Tibial artery (tissue), 4 donors: Measurements from ENCODE around the gene ST8SIA6.

Source experiments
- DNase-seq, 2 donors: peaks; one replicate each; pipeline ENCODE4 v3.0.0-alpha.2; 2019
- H3K27ac ChIP-seq, 2 donors: fragments of 200-600 bp; sonication (generic) in 1 of 2; 1 replicate in 1 of 2; 2 replicates in 1 of 2; pipeline ENCODE4 v1.5.1; 2018 to 2019; ENCODE audit warnings: mild to moderate bottlenecking in 1 of 2
- H3K27me3 ChIP-seq, 2 donors: fragments of 200-600 bp; sonication (generic) in 1 of 2; one replicate each; pipeline versions ENCODE4 v1.5.1 to v1.6.0; 2016 to 2019
- H3K36me3 ChIP-seq, 3 donors: fragments of 200-600 bp; sonication (generic) in 2 of 3; one replicate each; pipeline ENCODE4 v1.5.1; 2016 to 2019; ENCODE audit warnings: mild to moderate bottlenecking in 2 of 3
- H3K4me1 ChIP-seq, 4 donors: fragments of 200-600 bp; sonication (generic) in 2 of 4; 1 replicate in 3 of 4; 2 replicates in 1 of 4; pipeline ENCODE4 v1.5.1; 2016 to 2019
- H3K4me3 ChIP-seq, 2 donors: fragments of 200-600 bp; sonication (generic) in 1 of 2; 1 replicate in 1 of 2; 2 replicates in 1 of 2; pipeline ENCODE4 v1.5.1; 2018 to 2019; ENCODE audit warnings: mild to moderate bottlenecking in 2 of 2
- H3K9me3 ChIP-seq, 3 donors: fragments of 200-600 bp; sonication (generic) in 1 of 3; one replicate each; pipeline ENCODE4 v1.5.1; 2016 to 2019
- intact Hi-C: fragments of 100-400 bp; cut with DNase I; formaldehyde crosslinking; loops from one replicate; pipeline ENCODE4 v1.15.0; 2023; ENCODE audit warnings: low total_unique reads
- TF ChIP-seq, protein P1 (sequence below), 2 experiments: fragments of 200-600 bp in 1 of 2; fragments of 450-650 bp in 1 of 2; IDR thresholded peaks; one replicate each; pipeline ENCODE4 v1.5.1; 2017 to 2019; ENCODE audit warnings: antibody characterized with exemption in 2 of 2, mild to moderate bottlenecking in 1 of 2, moderate library complexity in 1 of 2

Gene ST8SIA6

GRCh38 chr10:17344206-17344605 is 110.2 kb downstream of the ST8SIA6 start:
- H3K27me3 ChIP-seq, result no peaks in the 10 kb centered on the region
- TF ChIP-seq, protein P1, sequence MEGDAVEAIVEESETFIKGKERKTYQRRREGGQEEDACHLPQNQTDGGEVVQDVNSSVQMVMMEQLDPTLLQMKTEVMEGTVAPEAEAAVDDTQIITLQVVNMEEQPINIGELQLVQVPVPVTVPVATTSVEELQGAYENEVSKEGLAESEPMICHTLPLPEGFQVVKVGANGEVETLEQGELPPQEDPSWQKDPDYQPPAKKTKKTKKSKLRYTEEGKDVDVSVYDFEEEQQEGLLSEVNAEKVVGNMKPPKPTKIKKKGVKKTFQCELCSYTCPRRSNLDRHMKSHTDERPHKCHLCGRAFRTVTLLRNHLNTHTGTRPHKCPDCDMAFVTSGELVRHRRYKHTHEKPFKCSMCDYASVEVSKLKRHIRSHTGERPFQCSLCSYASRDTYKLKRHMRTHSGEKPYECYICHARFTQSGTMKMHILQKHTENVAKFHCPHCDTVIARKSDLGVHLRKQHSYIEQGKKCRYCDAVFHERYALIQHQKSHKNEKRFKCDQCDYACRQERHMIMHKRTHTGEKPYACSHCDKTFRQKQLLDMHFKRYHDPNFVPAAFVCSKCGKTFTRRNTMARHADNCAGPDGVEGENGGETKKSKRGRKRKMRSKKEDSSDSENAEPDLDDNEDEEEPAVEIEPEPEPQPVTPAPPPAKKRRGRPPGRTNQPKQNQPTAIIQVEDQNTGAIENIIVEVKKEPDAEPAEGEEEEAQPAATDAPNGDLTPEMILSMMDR (IDR thresholded peaks at IDR 0.05), result no peak
- intact Hi-C loops, result no loop called here
- no peaks in the 10 kb centered on the region for H3K36me3 ChIP-seq
- DNase-seq, result no peak
- no peak overlapping the region for H3K27ac ChIP-seq
- H3K4me1 ChIP-seq, result peaks cover 0 to 8% (median 4%) of the 10 kb centered on the region in 4 donors
- no peak overlapping the region for H3K4me3 ChIP-seq
- peaks cover 0 to 16% (median 7%) of the 10 kb centered on the region in 3 donors for H3K9me3 ChIP-seq

- Histone ChIP-seq H3K4me3 (no peak overlapping the region), H3K4me1 (no peaks in the 10 kb centered on the region), H3K9me3 (peaks cover 0 to 16% (median 7%) of the 10 kb centered on the region in 3 donors), H3K27ac (no peak overlapping the region), H3K36me3 (no peaks in the 10 kb centered on the region), H3K27me3 (no peaks in the 10 kb centered on the region)
- intact Hi-C loops, result no loop called here
- no peak for DNase-seq
- TF ChIP-seq, protein P1 (IDR thresholded peaks at IDR 0.05), result no peak
Observed at GRCh38 chr10:17343118-17343517, 111.3 kb downstream of the ST8SIA6 start.

DNA sequence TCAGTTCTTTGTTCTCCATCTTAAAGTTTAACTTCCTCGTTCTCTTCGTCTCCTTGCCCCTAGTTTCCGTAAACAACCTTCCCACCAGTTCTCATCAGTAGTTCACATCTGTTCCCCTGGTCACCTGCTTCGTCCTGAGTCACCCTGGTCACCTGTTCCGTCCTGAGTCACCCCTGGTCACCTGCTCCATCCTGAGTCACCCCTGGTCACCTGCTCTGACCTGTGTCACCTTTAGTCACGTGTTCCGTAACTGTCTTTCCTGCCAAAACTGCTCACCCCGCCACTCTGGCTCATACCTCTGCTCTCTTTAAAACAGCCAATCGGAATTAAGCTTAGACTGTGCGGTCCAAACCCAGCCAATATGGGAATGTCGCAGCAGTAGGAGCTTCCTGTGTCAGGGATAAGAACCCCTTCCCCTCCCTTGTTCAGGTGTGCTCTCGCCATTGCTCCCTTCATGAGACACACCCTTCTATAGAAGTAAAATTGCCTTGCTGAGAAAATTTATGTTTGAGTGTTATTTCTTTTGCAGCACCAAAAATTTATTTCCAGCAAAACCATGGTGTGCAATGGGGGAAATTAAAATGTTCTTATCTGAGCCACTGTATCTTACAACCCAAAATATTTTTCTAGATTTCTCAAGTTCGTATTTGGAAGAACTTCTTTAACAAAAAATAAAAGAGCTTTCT is 114.1 kb downstream of the ST8SIA6 start:
- intact Hi-C loops, result no loop called here
- TF ChIP-seq, protein P1 (IDR thresholded peaks at IDR 0.05), result no peak

GRCh38 chr10:17335065-17335464 is 119.3 kb downstream of the ST8SIA6 start:
- TF ChIP-seq, protein P1 (IDR thresholded peaks at IDR 0.05), result no peak
- Histone ChIP-seq H3K36me3 (no peaks in the 10 kb centered on the region), H3K4me1 (peaks cover 0 to 8% (median 0%) of the 10 kb centered on the region in 4 donors), H3K27me3 (no peaks in the 10 kb centered on the region), H3K27ac (no peak overlapping the region), H3K4me3 (no peak overlapping the region), H3K9me3 (peaks cover 0 to 3% (median 0%) of the 10 kb centered on the region in 3 donors)
- intact Hi-C loops, result no loop called here
- DNase-seq, result no peak

More for the DNA sequence above, 114.1 kb downstream of the ST8SIA6 start:
- H3K36me3 ChIP-seq, result no peaks in the 10 kb centered on the region
- peaks cover 0 to under 1% (median 0%) of the 10 kb centered on the region in 4 donors for H3K4me1 ChIP-seq
- peaks cover 0 to 16% (median 7%) of the 10 kb centered on the region in 3 donors for H3K9me3 ChIP-seq
- no peaks in the 10 kb centered on the region for H3K27me3 ChIP-seq
- DNase-seq, result no peak
- no peak overlapping the region for H3K4me3 ChIP-seq
- no peak overlapping the region for H3K27ac ChIP-seq

DNA sequence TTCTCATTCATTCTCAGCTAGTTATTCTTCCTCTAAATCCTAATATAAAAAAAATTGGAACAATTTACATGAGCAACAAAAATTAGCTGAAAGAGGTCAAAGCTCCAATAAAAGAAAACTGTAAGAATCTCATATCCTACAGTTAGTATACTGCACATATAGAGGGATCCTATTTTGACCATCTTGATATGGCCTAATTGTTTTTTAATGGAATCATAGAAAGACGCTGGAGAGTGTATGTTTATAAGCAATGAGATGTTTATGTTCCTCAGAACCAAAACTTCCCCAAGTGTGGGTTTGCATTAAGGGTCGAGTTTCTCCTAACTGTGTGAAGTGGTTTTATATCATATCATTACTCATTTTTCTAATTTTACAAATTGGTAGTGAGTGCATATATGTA is 123.9 kb downstream of the ST8SIA6 start:
- no peak for DNase-seq
- intact Hi-C loops, result no loop called here
- TF ChIP-seq, protein P1 (IDR thresholded peaks at IDR 0.05), result no peak
- H3K4me1 ChIP-seq, result peaks cover 0 to 8% (median 0%) of the 10 kb centered on the region in 4 donors
- H3K4me3 ChIP-seq, result no peak overlapping the region
- no peaks in the 10 kb centered on the region for H3K36me3 ChIP-seq
- H3K27ac ChIP-seq, result no peak overlapping the region
- H3K9me3 ChIP-seq, result no peaks in the 10 kb centered on the region
- no peaks in the 10 kb centered on the region for H3K27me3 ChIP-seq
